ENCODE data around the gene CEP63.

DNA sequence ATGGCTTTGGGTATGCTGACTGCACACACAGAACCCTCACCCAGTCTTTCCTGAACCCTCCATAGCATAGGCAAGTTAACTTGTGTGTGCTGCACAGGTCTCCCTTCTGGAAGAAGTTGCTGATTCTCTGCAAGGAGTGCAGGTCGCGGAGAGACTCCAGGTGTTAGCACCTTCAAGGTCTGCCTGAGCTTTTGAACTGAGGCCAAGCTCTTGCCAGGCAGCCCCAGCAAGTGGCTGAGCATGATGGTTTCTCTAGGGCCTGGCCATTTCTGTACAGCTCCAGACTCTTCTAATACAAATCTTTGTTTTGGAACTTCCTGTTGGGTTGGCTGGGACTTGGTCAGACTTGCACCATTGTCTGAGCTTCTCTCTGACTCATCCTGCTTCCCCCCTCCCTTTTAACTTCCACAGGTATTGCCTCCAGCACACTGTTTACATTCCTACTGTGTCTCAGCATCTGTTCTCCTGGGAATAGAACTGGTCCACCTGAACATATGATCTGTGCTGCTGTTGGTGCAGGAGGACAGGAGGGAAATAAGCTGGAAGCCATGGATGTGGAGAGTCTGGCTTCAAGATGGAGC lies 111.6 kb downstream of the CEP63 start:
- TF ChIP-seq, protein P1, sequence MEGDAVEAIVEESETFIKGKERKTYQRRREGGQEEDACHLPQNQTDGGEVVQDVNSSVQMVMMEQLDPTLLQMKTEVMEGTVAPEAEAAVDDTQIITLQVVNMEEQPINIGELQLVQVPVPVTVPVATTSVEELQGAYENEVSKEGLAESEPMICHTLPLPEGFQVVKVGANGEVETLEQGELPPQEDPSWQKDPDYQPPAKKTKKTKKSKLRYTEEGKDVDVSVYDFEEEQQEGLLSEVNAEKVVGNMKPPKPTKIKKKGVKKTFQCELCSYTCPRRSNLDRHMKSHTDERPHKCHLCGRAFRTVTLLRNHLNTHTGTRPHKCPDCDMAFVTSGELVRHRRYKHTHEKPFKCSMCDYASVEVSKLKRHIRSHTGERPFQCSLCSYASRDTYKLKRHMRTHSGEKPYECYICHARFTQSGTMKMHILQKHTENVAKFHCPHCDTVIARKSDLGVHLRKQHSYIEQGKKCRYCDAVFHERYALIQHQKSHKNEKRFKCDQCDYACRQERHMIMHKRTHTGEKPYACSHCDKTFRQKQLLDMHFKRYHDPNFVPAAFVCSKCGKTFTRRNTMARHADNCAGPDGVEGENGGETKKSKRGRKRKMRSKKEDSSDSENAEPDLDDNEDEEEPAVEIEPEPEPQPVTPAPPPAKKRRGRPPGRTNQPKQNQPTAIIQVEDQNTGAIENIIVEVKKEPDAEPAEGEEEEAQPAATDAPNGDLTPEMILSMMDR (IDR thresholded peaks at IDR 0.05; ENCODE audit: low read depth, low read length), result no peak
- TF ChIP-seq POLR2A (IDR thresholded peaks at IDR 0.05; ENCODE audit: extremely low read depth, insufficient read length) (no peak), MYC (IDR thresholded peaks at IDR 0.05; ENCODE audit: low read depth, low read length) (no peak)
- TF ChIP-seq, protein P2, sequence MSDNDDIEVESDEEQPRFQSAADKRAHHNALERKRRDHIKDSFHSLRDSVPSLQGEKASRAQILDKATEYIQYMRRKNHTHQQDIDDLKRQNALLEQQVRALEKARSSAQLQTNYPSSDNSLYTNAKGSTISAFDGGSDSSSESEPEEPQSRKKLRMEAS (IDR thresholded peaks at IDR 0.05; ENCODE audit: low read depth, low read length), result no peak

Measured in NB4 (cell line).